SK-N-SH (cell line): Measurements from ENCODE around the gene PEX10. TPM values are rescaled to one million over a fixed set of nuclear protein-coding genes. Genes with fewer than 3 reads are reported as not detected.

Experiments
- CTCF ChIA-PET: fragments of 300-600, 350-600 bp; formaldehyde crosslinking; extraction: SDS; loops from one replicate; lab custom pipeline; 2021; lab: Yijun Ruan, JAX
- POLR2A ChIA-PET: fragments of 350-600 bp; sonication (Branson Sonifier 250); formaldehyde crosslinking; extraction: SDS; loops from one replicate; lab custom pipeline; 2020; ENCODE audit warnings: antibody characterized with exemption, inconsistent platforms; lab: Yijun Ruan, JAX
- DNase-seq: peaks from one replicate; pipeline ENCODE4 v3.0.0; 2012
- H2AFZ ChIP-seq: fragments of 200-600 bp; sonication (generic); 2 replicates; pipeline ENCODE4 v1.8.1; 2016; ENCODE audit warnings: antibody characterized with exemption, mild to moderate bottlenecking, low read depth
- H3F3A ChIP-seq: fragments of 200-600 bp; sonication (generic); replicated peaks from 2 replicates; pipeline ENCODE3; 2016; ENCODE audit warnings: antibody characterized with exemption, mild to moderate bottlenecking; ENCODE audit not compliant: insufficient read depth
- H3K27ac ChIP-seq, 2 experiments: fragments of 200-500 bp in 1 of 2; fragments of 200-600 bp in 1 of 2; sonication (Bioruptor generic) in 1 of 2; sonication (generic), shearing (Covaris generic) in 1 of 2; 2 replicates each; pipeline versions ENCODE4 v1.5.1 to v1.6.1; 2014 to 2016; ENCODE audit warnings: low read depth in 2 of 2, inconsistent platforms in 1 of 2, low read length in 1 of 2, mild to moderate bottlenecking in 1 of 2, mixed read lengths in 1 of 2
- H3K27me3 ChIP-seq: fragments of 200-600 bp; sonication (generic), shearing (Covaris generic); 2 replicates; pipeline ENCODE4 v1.6.1; 2016; ENCODE audit warnings: mixed run types; ENCODE audit not compliant: insufficient read depth
- H3K36me3 ChIP-seq, 2 experiments: fragments of 200-500 bp in 1 of 2; fragments of 200-600 bp in 1 of 2; sonication (Bioruptor generic) in 1 of 2; sonication (generic) in 1 of 2; replicated peaks in 1 of 2; 2 replicates each; pipeline versions ENCODE3 to v1.5.1; 2014 to 2016; ENCODE audit warnings: low read length in 1 of 2, mild to moderate bottlenecking in 1 of 2; ENCODE audit not compliant: insufficient read depth in 2 of 2, control insufficient read depth in 1 of 2
- H3K4me1 ChIP-seq, 2 experiments: fragments of 200-500 bp in 1 of 2; fragments of 200-600 bp in 1 of 2; sonication (Bioruptor generic) in 1 of 2; sonication (generic), shearing (Covaris generic) in 1 of 2; 2 replicates each; pipeline versions ENCODE4 v1.5.1 to v1.6.1; 2014 to 2016; ENCODE audit warnings: low read depth in 1 of 2, low read length in 1 of 2, mixed run types in 1 of 2; ENCODE audit not compliant: insufficient read depth in 2 of 2, control insufficient read depth in 1 of 2
- H3K4me2 ChIP-seq: fragments of 200-600 bp; sonication (generic), shearing (Covaris generic); 2 replicates; pipeline ENCODE4 v1.6.1; 2017; ENCODE audit warnings: mixed run types
- H3K4me3 ChIP-seq, 2 experiments: fragments of 200-500 bp in 1 of 2; fragments of 200-600 bp in 1 of 2; sonication (Bioruptor generic) in 1 of 2; sonication (generic), shearing (Covaris generic) in 1 of 2; 2 replicates each; pipeline versions ENCODE4 v1.5.1 to v1.8.1; 2014 to 2016; ENCODE audit warnings: low read depth in 2 of 2, inconsistent platforms in 1 of 2, low read length in 1 of 2, mild to moderate bottlenecking in 1 of 2, mixed read lengths in 1 of 2, moderate library complexity in 1 of 2
- H3K79me2 ChIP-seq: fragments of 200-600 bp; sonication (generic); 2 replicates; pipeline ENCODE4 v1.8.1; 2017; ENCODE audit warnings: mild to moderate bottlenecking; ENCODE audit not compliant: insufficient read depth
- H3K9ac ChIP-seq: fragments of 200-600 bp; sonication (generic); 2 replicates; pipeline ENCODE4 v1.6.1; 2017; ENCODE audit warnings: mixed run types
- H3K9me2 ChIP-seq: fragments of 200-600 bp; sonication (generic); 2 replicates; pipeline ENCODE4 v1.6.1; 2017; ENCODE audit warnings: mixed run types
- H3K9me3 ChIP-seq: fragments of 200-600 bp; sonication (generic); 2 replicates; pipeline ENCODE4 v1.6.1; 2017; ENCODE audit warnings: mixed run types, mild to moderate bottlenecking, moderate library complexity
- H4K20me1 ChIP-seq: fragments of 200-600 bp; sonication (generic); 2 replicates; pipeline ENCODE4 v1.6.1; 2017; ENCODE audit warnings: mild to moderate bottlenecking, mixed run types; ENCODE audit not compliant: insufficient read depth
- CTCF ChIP-seq: fragments of 200-600 bp; sonication (generic); IDR thresholded peaks from 2 replicates; pipeline ENCODE4 v1.6.1; 2017; ENCODE audit warnings: antibody characterized with exemption, mild to moderate bottlenecking, moderate library complexity
- ELF1 ChIP-seq: IDR thresholded peaks from 2 replicates; pipeline ENCODE4 v1.4.0; 2012
- EZH2phosphoT487 ChIP-seq: fragments of 200-600 bp; sonication (generic); IDR thresholded peaks from 2 replicates; pipeline ENCODE4 v1.6.1; 2017; ENCODE audit warnings: low read depth, mixed run types, mild to moderate bottlenecking, antibody characterized with exemption, moderate library complexity, borderline replicate concordance
- FOXM1 ChIP-seq: IDR thresholded peaks from 2 replicates; pipeline ENCODE4 v1.4.0; 2012; ENCODE audit warnings: low read depth, mild to moderate bottlenecking
- GATA2 ChIP-seq: sonication (generic); formaldehyde crosslinking; IDR thresholded peaks from 2 replicates; pipeline ENCODE4 v1.5.0; 2020; ENCODE audit warnings: mild to moderate bottlenecking, missing genetic modification reagents
- IRF3 ChIP-seq: fragments of 150-350 bp; IDR thresholded peaks from 2 replicates; pipeline ENCODE4 v1.6.1; 2016; ENCODE audit warnings: mild to moderate bottlenecking, low read depth, low read length
- JUND ChIP-seq: IDR thresholded peaks from 2 replicates; pipeline ENCODE4 v1.4.0; 2012
- MAX ChIP-seq: IDR thresholded peaks from 2 replicates; pipeline ENCODE4 v1.4.0; 2012; ENCODE audit warnings: low read depth
- MEF2A ChIP-seq: IDR thresholded peaks from 2 replicates; pipeline ENCODE4 v1.4.0; 2012; ENCODE audit warnings: low read depth, borderline replicate concordance
- MXI1 ChIP-seq: IDR thresholded peaks from 2 replicates; pipeline ENCODE4 v1.6.1; 2012; ENCODE audit warnings: mild to moderate bottlenecking, low read depth, low read length, improper control_type of control experiment
- RFX5 ChIP-seq: IDR thresholded peaks from 2 replicates; pipeline ENCODE4 v1.6.1; 2012; ENCODE audit warnings: mild to moderate bottlenecking, improper control_type of control experiment, low read length
- RXRA ChIP-seq: IDR thresholded peaks from 2 replicates; pipeline ENCODE4 v1.4.0; 2012; ENCODE audit warnings: low read depth, mild to moderate bottlenecking, borderline replicate concordance
- SIN3A ChIP-seq: IDR thresholded peaks from 2 replicates; pipeline ENCODE4 v1.6.1; 2012; ENCODE audit warnings: low read depth, mild to moderate bottlenecking, low read length, moderate library complexity, borderline replicate concordance
- TAF1 ChIP-seq: IDR thresholded peaks from 2 replicates; pipeline ENCODE4 v1.6.1; 2012; ENCODE audit warnings: low read depth, mild to moderate bottlenecking, low read length, moderate library complexity, borderline replicate concordance
- TEAD4 ChIP-seq: IDR thresholded peaks from 2 replicates; pipeline ENCODE4 v1.4.0; 2012; ENCODE audit warnings: mild to moderate bottlenecking, borderline replicate concordance; ENCODE audit not compliant: insufficient read depth
- USF2 ChIP-seq: fragments of 150-350 bp; IDR thresholded peaks from 2 replicates; pipeline ENCODE4 v1.6.1; 2017; ENCODE audit warnings: antibody characterized with exemption, low read length, low read depth, borderline replicate concordance
- WGBS: methylation state at CpG from one replicate; pipeline ENCODE4 v1.1.6; 2017; ENCODE audit warnings: low lambda C conversion rate; 5-methylcytosine and 5-hydroxymethylcytosine counted together
- polyA plus RNA-seq, 3 experiments: library from polyadenylated mRNA; depleted of rRNA; stranded (reverse); fragments of >200 nt; gene quantifications; 2 replicates each; pipeline ENCODE4 v1.2.3, GENCODE V29; 2012
- TF ChIP-seq, protein P1 (sequence below): IDR thresholded peaks from 2 replicates; pipeline ENCODE4; 2012
- TF ChIP-seq, protein P2 (sequence below): IDR thresholded peaks from 2 replicates; pipeline ENCODE4 v1.6.1; 2012; ENCODE audit warnings: mild to moderate bottlenecking, low read depth, low read length, moderate library complexity

Gene PEX10
- polyA plus RNA-seq, 1 of the 3 experiments (the other 2 are of a cell fraction) = 28.6 TPM

GRCh38 chr1:2416403-2416802, 4.0 kb upstream of the PEX10 start:
- no peak overlapping the region for H3K4me2 ChIP-seq
- no peak for TF ChIP-seq RXRA
- no peak for TF ChIP-seq MEF2A
- TF ChIP-seq FOXM1 = no peak
- TF ChIP-seq, protein P1, sequence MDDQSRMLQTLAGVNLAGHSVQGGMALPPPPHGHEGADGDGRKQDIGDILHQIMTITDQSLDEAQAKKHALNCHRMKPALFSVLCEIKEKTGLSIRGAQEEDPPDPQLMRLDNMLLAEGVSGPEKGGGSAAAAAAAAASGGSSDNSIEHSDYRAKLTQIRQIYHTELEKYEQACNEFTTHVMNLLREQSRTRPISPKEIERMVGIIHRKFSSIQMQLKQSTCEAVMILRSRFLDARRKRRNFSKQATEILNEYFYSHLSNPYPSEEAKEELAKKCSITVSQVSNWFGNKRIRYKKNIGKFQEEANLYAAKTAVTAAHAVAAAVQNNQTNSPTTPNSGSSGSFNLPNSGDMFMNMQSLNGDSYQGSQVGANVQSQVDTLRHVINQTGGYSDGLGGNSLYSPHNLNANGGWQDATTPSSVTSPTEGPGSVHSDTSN = no peak
- no peak for TF ChIP-seq SIN3A
- TF ChIP-seq MXI1 = no peak
- TF ChIP-seq MAX = no peak
- no peak for TF ChIP-seq ELF1
- TF ChIP-seq, all 33 proteins: peak for 0
- Histone ChIP-seq H3K27me3 (peaks cover 35% of the 10 kb centered on the region), H3K4me3 (no peak overlapping the region), H3F3A (no peaks in the 10 kb centered on the region), H3K79me2 (peaks cover 8% of the 10 kb centered on the region), H2AFZ (no peak overlapping the region), H3K9ac (no peak overlapping the region), H3K36me3 (no peaks in the 10 kb centered on the region), H4K20me1 (no peaks in the 10 kb centered on the region), H3K4me1 (peaks cover 7 to 34% of the 10 kb centered on the region in 2 experiments; a peak in 1 of 4 replicates), H3K27ac (no peak overlapping the region), H3K9me3 (no peaks in the 10 kb centered on the region), H3K9me2 (no peaks in the 10 kb centered on the region)
- ChIA-PET POLR2A (interaction anchor here (0.7 kb wide), 1 partner anchor 45 kb away, joined by 3 read pairs; no protein-coding TSS in a partner anchor), CTCF (interaction anchor here (0.8 to 4.0 kb wide), 4 partner anchors 14 to 222 kb away, joined by 3 to 44 read pairs (median 8); partner anchors contain the start of gene FAAP20)
- no peak for DNase-seq
- 68% methylated on average over 5 of the region's 12 CpGs for WGBS

- Histone ChIP-seq H3F3A (no peaks in the 10 kb centered on the region), H3K27me3 (peaks cover 29% of the 10 kb centered on the region), H4K20me1 (no peaks in the 10 kb centered on the region), H3K4me2 (no peak overlapping the region), H3K79me2 (peaks cover 14% of the 10 kb centered on the region), H3K9me2 (no peaks in the 10 kb centered on the region), H3K4me3 (no peak overlapping the region), H3K27ac (no peak overlapping the region), H3K9me3 (no peaks in the 10 kb centered on the region), H3K9ac (no peak overlapping the region), H2AFZ (no peak overlapping the region), H3K36me3 (no peaks in the 10 kb centered on the region), H3K4me1 (peaks cover 7 to 32% of the 10 kb centered on the region in 2 experiments; a peak in 1 of 4 replicates)
- ChIA-PET CTCF (interaction anchor here (1.3 to 4.0 kb wide), 5 partner anchors 11 to 132 kb away, joined by 3 to 44 read pairs (median 11); no protein-coding TSS in a partner anchor), POLR2A (interaction anchor here (0.7 kb wide), 1 partner anchor 46 kb away, joined by 3 read pairs; no protein-coding TSS in a partner anchor)
- DNase-seq = no peak
- 44% methylated on average over 14 of the region's 19 CpGs for WGBS
- TF ChIP-seq JUND = no peak
- no peak for TF ChIP-seq MXI1
- no peak for TF ChIP-seq RFX5
- TF ChIP-seq USF2 = no peak
- no peak for TF ChIP-seq GATA2
- TF ChIP-seq IRF3 = no peak
- no peak for TF ChIP-seq TAF1
- TF ChIP-seq CTCF = no peak
- TF ChIP-seq ELF1 = no peak
- TF ChIP-seq EZH2phosphoT487 = no peak
- TF ChIP-seq, protein P2, sequence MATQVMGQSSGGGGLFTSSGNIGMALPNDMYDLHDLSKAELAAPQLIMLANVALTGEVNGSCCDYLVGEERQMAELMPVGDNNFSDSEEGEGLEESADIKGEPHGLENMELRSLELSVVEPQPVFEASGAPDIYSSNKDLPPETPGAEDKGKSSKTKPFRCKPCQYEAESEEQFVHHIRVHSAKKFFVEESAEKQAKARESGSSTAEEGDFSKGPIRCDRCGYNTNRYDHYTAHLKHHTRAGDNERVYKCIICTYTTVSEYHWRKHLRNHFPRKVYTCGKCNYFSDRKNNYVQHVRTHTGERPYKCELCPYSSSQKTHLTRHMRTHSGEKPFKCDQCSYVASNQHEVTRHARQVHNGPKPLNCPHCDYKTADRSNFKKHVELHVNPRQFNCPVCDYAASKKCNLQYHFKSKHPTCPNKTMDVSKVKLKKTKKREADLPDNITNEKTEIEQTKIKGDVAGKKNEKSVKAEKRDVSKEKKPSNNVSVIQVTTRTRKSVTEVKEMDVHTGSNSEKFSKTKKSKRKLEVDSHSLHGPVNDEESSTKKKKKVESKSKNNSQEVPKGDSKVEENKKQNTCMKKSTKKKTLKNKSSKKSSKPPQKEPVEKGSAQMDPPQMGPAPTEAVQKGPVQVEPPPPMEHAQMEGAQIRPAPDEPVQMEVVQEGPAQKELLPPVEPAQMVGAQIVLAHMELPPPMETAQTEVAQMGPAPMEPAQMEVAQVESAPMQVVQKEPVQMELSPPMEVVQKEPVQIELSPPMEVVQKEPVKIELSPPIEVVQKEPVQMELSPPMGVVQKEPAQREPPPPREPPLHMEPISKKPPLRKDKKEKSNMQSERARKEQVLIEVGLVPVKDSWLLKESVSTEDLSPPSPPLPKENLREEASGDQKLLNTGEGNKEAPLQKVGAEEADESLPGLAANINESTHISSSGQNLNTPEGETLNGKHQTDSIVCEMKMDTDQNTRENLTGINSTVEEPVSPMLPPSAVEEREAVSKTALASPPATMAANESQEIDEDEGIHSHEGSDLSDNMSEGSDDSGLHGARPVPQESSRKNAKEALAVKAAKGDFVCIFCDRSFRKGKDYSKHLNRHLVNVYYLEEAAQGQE = no peak
- TF ChIP-seq TEAD4 = no peak
Measured at GRCh38 chr1:2415801-2416208, 3.4 kb upstream of the PEX10 start.
